GM19463 (cell line): ENCODE data around the gene IFRD2.

Experiments
- ATAC-seq: cut with Tn5 transposase; IDR thresholded peaks from one replicate; pipeline ENCODE4 v1.9.1; 2021; ENCODE audit warnings: mild to moderate bottlenecking, moderate library complexity; ENCODE audit not compliant: unreplicated experiment

The IFRD2 gene

GRCh38 chr3:50302095-50303012, 10.1 kb upstream of the IFRD2 start:
- no peak for ATAC-seq

- ATAC-seq = no peak
Measured at GRCh38 chr3:50300681-50301254, 8.5 kb upstream of the IFRD2 start.

- no peak for ATAC-seq
Measured at GRCh38 chr3:50299929-50300680, 7.9 kb upstream of the IFRD2 start.

GRCh38 chr3:50299638-50299928, 7.4 kb upstream of the IFRD2 start:
- ATAC-seq = no peak

- ATAC-seq = peak; percentile 85
Measured at GRCh38 chr3:50298836-50299637, 6.8 kb upstream of the IFRD2 start, which contains the start of the genes HYAL3 and NAA80. TSS of gene HYAL3 (minus strand) at chr3:50299405. CDS start at chr3:50295602, 3,803 bp downstream. TSS of gene NAA80 (minus strand) at chr3:50299405. CDS start at chr3:50297463, 1,942 bp downstream.

GRCh38 chr3:50297896-50298725, 5.9 kb upstream of the IFRD2 start:
- ATAC-seq = no peak

- no peak for ATAC-seq
Measured at GRCh38 chr3:50297384-50297775, 5.2 kb upstream of the IFRD2 start.

- ATAC-seq = no peak
Measured at GRCh38 chr3:50296721-50297383, 4.6 kb upstream of the IFRD2 start.

- ATAC-seq = no peak
Measured at GRCh38 chr3:50295553-50296431, 3.6 kb upstream of the IFRD2 start.

- no peak for ATAC-seq
Measured at GRCh38 chr3:50294492-50295403, 2.5 kb upstream of the IFRD2 start.

- no peak for ATAC-seq
Measured at GRCh38 chr3:50294089-50294488, 1.9 kb upstream of the IFRD2 start.

GRCh38 chr3:50293079-50293801, 1.0 kb upstream of the IFRD2 start:
- no peak for ATAC-seq

GRCh38 chr3:50290161-50290641, 2.0 kb downstream of the IFRD2 start:
- no peak for ATAC-seq

GRCh38 chr3:50289130-50289529, 3.1 kb downstream of the IFRD2 start:
- no peak for ATAC-seq

GRCh38 chr3:50288387-50289007, 3.7 kb downstream of the IFRD2 start:
- no peak for ATAC-seq

- ATAC-seq = no peak
Measured at GRCh38 chr3:50287262-50287661, 5.0 kb downstream of the IFRD2 start.
